ENCODE measurements around the gene ALDH1A3.
A peak's percentile ranks its signal among the peaks of the same experiment; 100 is the strongest.

The ALDH1A3 gene

DNA sequence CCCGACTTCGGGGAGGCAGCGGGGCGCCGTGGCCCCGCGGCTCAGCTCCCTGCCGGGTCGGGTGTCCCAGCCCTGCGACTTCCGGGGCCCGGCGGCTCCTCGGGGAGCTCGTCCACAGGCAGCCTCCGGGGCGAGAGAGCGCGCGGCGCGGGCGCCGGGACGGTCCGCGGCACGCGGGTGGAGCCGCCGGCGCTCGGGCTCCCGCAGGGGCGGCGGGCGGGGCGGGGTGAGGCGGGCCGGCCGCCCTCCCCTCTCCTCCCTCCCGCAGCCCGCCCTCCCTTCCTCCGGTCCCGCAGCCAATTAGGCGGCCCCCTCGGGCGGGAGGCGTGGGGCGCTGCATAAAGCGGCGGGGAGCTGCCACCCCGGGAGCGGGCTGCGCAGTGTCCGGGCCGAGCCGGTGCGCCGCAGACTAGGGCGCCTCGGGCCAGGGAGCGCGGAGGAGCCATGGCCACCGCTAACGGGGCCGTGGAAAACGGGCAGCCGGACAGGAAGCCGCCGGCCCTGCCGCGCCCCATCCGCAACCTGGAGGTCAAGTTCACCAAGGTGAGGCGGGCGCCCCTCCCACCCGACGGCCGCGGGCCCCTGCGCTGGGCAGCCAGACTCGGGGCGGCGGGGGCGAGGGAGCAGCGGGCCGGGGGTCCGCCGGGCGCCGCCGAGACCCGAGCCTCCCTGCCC, at the start of gene ALDH1A3:
ALDH1A3 (plus strand) TSS at position 368 of the 675 bp plus-strand sequence; CDS start at position 445, 77 bp downstream.
- TF ChIP-seq, protein P1, sequence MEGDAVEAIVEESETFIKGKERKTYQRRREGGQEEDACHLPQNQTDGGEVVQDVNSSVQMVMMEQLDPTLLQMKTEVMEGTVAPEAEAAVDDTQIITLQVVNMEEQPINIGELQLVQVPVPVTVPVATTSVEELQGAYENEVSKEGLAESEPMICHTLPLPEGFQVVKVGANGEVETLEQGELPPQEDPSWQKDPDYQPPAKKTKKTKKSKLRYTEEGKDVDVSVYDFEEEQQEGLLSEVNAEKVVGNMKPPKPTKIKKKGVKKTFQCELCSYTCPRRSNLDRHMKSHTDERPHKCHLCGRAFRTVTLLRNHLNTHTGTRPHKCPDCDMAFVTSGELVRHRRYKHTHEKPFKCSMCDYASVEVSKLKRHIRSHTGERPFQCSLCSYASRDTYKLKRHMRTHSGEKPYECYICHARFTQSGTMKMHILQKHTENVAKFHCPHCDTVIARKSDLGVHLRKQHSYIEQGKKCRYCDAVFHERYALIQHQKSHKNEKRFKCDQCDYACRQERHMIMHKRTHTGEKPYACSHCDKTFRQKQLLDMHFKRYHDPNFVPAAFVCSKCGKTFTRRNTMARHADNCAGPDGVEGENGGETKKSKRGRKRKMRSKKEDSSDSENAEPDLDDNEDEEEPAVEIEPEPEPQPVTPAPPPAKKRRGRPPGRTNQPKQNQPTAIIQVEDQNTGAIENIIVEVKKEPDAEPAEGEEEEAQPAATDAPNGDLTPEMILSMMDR (conservative IDR thresholded peaks at IDR 0.05; ENCODE audit: control insufficient read depth, insufficient read depth, low read depth, low read length) = no peak
- peak within 1 kb of the TSS; percentile 48 for H3K4me3 ChIP-seq (ENCODE audit: control insufficient read depth, low read depth, low read length)
- DNase-seq (ENCODE audit: low read depth) = no peak

DNA sequence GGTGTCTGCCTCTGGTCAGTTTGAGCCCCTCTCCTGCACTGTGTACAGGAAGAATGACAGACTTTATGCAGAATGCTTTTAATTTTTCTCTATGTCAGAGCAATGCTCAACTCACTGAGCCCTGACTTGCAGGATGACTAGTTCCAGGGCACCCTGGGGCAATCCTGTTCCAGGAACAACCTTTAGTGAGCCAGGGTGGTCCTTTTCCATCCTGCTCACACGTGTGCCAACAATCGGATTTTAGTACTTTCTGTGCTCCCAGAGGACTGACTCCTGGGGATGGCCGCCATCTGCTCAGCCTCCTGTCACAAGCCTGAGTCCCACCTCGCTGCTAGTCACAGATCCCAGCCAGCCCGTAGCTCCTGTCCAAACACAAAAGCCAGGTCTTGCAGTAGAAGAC, 48.2 kb upstream of the ALDH1A3 start:
- no peak for DNase-seq (ENCODE audit: low read depth)
- no peak overlapping the region for H3K4me3 ChIP-seq (ENCODE audit: control insufficient read depth, low read depth, low read length)
- TF ChIP-seq, protein P1 (conservative IDR thresholded peaks at IDR 0.05; ENCODE audit: control insufficient read depth, insufficient read depth, low read depth, low read length) = no peak

DNA sequence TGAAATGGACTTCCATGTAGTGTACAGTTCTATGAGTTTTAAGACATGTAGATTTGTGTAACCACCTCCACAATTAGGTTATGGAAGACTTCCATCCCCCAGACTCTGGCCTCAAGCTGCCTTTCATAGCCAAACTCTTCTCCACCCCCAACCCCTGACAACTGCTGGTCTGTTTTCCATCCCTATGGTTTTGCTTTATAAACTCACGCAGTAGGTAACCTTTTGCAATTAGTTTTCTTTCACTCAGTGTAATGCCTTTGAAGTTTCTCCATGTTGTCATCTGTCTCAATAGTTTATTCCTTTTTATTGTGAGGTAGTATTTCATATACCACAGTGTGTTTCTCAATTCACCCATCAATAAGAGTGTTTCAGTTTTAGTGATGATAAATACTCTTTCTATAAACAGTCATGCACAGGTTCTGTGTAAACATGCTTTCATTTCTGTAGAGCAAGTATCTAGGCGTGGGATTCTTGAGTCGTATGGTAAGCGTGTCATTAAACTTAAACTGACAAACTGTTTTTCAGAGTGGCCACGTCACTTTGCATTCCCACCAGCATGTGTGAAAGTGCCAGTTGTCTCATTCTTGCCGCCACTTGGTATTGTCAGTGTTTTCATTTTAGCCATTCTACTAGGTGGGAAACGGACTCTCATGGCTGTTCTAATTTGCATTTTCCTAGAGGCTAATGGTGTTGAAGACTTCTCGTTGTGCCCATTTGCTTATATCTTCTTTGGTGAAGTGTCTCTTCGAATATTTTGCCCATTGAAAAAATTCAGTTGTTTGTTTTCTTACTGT, 47.3 kb upstream of the ALDH1A3 start:
- no peak for DNase-seq (ENCODE audit: low read depth)
- TF ChIP-seq, protein P1 (conservative IDR thresholded peaks at IDR 0.05; ENCODE audit: control insufficient read depth, insufficient read depth, low read depth, low read length) = no peak
- no peak overlapping the region for H3K4me3 ChIP-seq (ENCODE audit: control insufficient read depth, low read depth, low read length)

DNA sequence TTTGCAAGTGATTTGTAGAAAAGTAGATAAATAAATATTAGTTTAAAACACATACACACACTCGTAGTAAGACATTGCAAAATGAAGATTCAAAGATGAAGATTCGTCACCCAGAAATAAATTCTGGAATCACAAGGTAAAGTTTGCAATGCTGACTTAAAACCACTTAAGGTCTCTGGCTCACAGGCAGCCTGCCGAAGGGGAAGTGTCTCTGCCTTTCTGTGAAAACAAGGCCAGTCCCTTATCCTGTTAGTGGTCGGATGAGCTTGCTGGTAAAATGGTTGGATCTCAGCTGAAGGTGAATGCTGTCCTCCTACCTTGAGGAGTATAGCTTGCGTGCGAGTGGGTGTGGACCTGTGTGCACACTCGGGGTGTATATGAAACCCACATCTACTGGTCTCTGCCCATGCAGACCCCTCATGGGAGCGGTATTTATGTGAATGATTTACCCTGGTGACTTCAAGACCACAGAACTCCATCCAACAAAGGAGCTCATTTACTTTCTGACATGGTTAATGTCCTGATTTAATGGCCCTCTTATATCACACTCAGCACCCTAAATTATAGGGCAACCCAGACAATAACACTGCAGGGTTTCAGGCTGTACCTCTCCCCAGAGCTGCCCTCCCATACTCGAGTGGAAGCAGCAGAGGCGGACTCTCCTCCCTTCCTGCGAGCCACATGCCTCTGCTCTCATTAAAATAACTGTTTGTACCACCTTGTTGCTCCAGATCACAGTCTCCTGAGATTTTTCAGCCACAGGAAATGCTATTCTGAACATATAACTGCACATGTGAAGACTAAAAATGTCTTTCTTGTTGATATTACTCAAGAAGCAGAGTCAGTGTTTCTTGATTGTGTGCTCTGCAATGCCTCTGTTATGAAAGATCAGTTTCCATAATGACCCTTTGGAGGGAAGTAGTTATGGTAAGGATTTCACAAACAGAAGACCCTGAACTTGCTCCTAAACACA, 45.9 kb upstream of the ALDH1A3 start:
- no peak for DNase-seq (ENCODE audit: low read depth)
- TF ChIP-seq, protein P1 (conservative IDR thresholded peaks at IDR 0.05; ENCODE audit: control insufficient read depth, insufficient read depth, low read depth, low read length) = no peak
- H3K4me3 ChIP-seq (ENCODE audit: control insufficient read depth, low read depth, low read length) = no peak overlapping the region

DNA sequence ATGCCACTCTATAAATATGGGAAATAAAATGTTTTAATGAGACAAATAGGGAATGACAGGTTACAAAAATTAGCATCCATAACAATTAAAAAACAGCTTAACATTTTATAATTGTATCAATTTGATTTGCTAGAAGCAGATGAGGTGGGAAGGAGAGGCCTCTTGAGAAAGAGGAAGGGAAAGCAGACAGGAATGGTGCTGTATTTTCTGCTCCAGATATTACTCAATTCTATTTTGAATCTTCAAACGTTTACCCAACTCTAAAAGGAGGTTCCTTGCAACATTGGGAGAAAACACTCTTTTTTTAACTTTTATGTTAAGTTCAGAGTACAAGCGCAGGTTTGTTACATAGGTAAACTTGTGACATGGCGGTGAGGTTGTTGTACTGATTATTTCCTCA, 44.9 kb upstream of the ALDH1A3 start:
- TF ChIP-seq, protein P1 (conservative IDR thresholded peaks at IDR 0.05; ENCODE audit: control insufficient read depth, insufficient read depth, low read depth, low read length) = no peak
- no peak for DNase-seq (ENCODE audit: low read depth)
- H3K4me3 ChIP-seq (ENCODE audit: control insufficient read depth, low read depth, low read length) = no peak overlapping the region

DNA sequence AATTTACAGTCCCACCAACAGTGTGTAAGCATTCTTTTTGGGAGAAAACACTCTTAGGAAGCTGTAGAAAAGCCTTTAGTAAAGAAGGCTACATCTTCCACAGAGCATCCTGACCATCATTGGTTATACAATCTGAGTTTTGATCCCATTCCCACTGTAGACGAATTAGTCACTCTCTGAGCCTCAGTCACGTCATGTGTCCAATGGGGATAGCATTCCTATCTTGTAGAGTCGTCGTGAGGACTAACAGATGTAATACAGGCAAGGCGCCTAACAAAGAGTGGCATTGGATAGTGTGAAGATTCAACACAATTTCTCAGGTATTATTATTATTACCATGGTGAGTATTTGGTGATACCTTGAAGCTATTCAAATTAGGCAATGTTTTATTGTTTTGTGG, 44.0 kb upstream of the ALDH1A3 start:
- no peak overlapping the region for H3K4me3 ChIP-seq (ENCODE audit: control insufficient read depth, low read depth, low read length)
- peak; percentile 47 for DNase-seq (ENCODE audit: low read depth)
- TF ChIP-seq, protein P1 (conservative IDR thresholded peaks at IDR 0.05; ENCODE audit: control insufficient read depth, insufficient read depth, low read depth, low read length) = no peak
